WTC11 (cell line): ENCODE measurements around the gene HEATR5A. TPM values are rescaled to one million over a fixed set of nuclear protein-coding genes. Genes with fewer than 3 reads are reported as not detected.

Experiments used
- ATAC-seq: fragments of 200-7000 bp; cut with Tn5 transposase; 2 replicates; pipeline ENCODE4 v1.10.0; 2021; ENCODE audit warnings: mild to moderate bottlenecking, moderate library complexity
- CTCF ChIA-PET: fragments of 300-600 bp; sonication (Branson Sonifier 250); formaldehyde crosslinking; loops from one replicate; lab custom pipeline; 2021; ENCODE audit warnings: antibody characterized with exemption; lab: Charles Lee
- POLR2A ChIA-PET: fragments of 350-600 bp; sonication (Branson Sonifier 250); formaldehyde crosslinking; loops from one replicate; lab custom pipeline; 2021; ENCODE audit warnings: antibody characterized with exemption; lab: Charles Lee
- DNase-seq: peaks from one replicate; pipeline ENCODE4 v3.0.0; 2021; ENCODE audit warnings: low spot score
- H3K27ac Mint-ChIP-seq: 2 replicates; pipeline ENCODE4 v1.8.0; 2021; ENCODE audit warnings: mixed read lengths
- H3K27me3 Mint-ChIP-seq: 2 replicates; pipeline ENCODE4 v1.8.0; 2021; ENCODE audit warnings: low read depth, mild to moderate bottlenecking, moderate library complexity, mixed read lengths
- H3K36me3 Mint-ChIP-seq: 2 replicates; pipeline ENCODE4 v1.8.0; 2021; ENCODE audit warnings: mixed read lengths
- H3K4me1 Mint-ChIP-seq: 2 replicates; pipeline ENCODE4 v1.8.0; 2022; ENCODE audit warnings: mixed read lengths
- H3K4me3 Mint-ChIP-seq: 2 replicates; pipeline ENCODE4 v1.8.0; 2021; ENCODE audit warnings: mild to moderate bottlenecking, moderate library complexity, mixed read lengths
- H3K9me3 Mint-ChIP-seq: 2 replicates; pipeline ENCODE4 v1.8.0; 2021; ENCODE audit warnings: mixed read lengths
- ATF2 ChIP-seq: sonication (generic); formaldehyde crosslinking; IDR thresholded peaks from 2 replicates; pipeline ENCODE4 v1.8.1; 2022; ENCODE audit warnings: low read depth, missing genetic modification reagents, borderline replicate concordance
- CBFB ChIP-seq: sonication (generic); formaldehyde crosslinking; IDR thresholded peaks from 2 replicates; pipeline ENCODE4 v1.8.1; 2022; ENCODE audit warnings: mild to moderate bottlenecking, low read depth, missing genetic modification reagents
- CREM ChIP-seq: sonication (generic); formaldehyde crosslinking; IDR thresholded peaks from 2 replicates; pipeline ENCODE4 v1.8.1; 2022; ENCODE audit warnings: mild to moderate bottlenecking, missing genetic modification reagents, moderate library complexity
- FOXK1 ChIP-seq: sonication (generic); formaldehyde crosslinking; IDR thresholded peaks from 2 replicates; pipeline ENCODE4 v1.8.0; 2022; ENCODE audit warnings: mild to moderate bottlenecking, moderate library complexity, missing genetic modification reagents
- GABPB1 ChIP-seq: sonication (generic); formaldehyde crosslinking; IDR thresholded peaks from 2 replicates; pipeline ENCODE4 v1.8.1; 2023; ENCODE audit warnings: mild to moderate bottlenecking, missing genetic modification reagents
- HMGA2 ChIP-seq: fragments of 250-450 bp; sonication (Bioruptor Pico); IDR thresholded peaks from 2 replicates; pipeline ENCODE4 v1.4.0; 2021; ENCODE audit warnings: mild to moderate bottlenecking, moderate library complexity
- IRF2 ChIP-seq: sonication (generic); formaldehyde crosslinking; IDR thresholded peaks from 2 replicates; pipeline ENCODE4 v1.8.0; 2022; ENCODE audit warnings: low read depth, missing genetic modification reagents, borderline replicate concordance
- JUN ChIP-seq: sonication (generic); formaldehyde crosslinking; IDR thresholded peaks from 2 replicates; pipeline ENCODE4 v1.8.0; 2023; ENCODE audit warnings: mild to moderate bottlenecking, missing genetic modification reagents
- MAX ChIP-seq: sonication (generic); formaldehyde crosslinking; IDR thresholded peaks from 2 replicates; pipeline ENCODE4 v1.8.0; 2022; ENCODE audit warnings: mild to moderate bottlenecking, missing genetic modification reagents
- NFYB ChIP-seq: sonication (generic); formaldehyde crosslinking; conservative IDR thresholded peaks from 2 replicates; pipeline ENCODE4 v1.8.0; 2022; ENCODE audit warnings: low read depth, missing genetic modification reagents
- NR1H2 ChIP-seq: sonication (generic); formaldehyde crosslinking; IDR thresholded peaks from 2 replicates; pipeline ENCODE4 v1.9.0; 2021; ENCODE audit warnings: mild to moderate bottlenecking, moderate library complexity, missing genetic modification reagents
- RORB ChIP-seq: fragments of 250-450 bp; sonication (Bioruptor Pico); IDR thresholded peaks from 2 replicates; pipeline ENCODE4 v1.9.0; 2021; ENCODE audit warnings: mild to moderate bottlenecking
- TCF7 ChIP-seq: sonication (generic); formaldehyde crosslinking; IDR thresholded peaks from 2 replicates; pipeline ENCODE4 v1.8.0; 2022; ENCODE audit warnings: mild to moderate bottlenecking, low read depth, missing genetic modification reagents, moderate library complexity
- TEAD4 ChIP-seq: sonication (generic); formaldehyde crosslinking; IDR thresholded peaks from 2 replicates; pipeline ENCODE4 v1.8.0; 2022; ENCODE audit warnings: mild to moderate bottlenecking, missing genetic modification reagents
- ZBTB21 ChIP-seq: sonication (generic); formaldehyde crosslinking; IDR thresholded peaks from 2 replicates; pipeline ENCODE4 v1.8.1; 2023; ENCODE audit warnings: mild to moderate bottlenecking, missing genetic modification reagents, borderline replicate concordance
- ZNF263 ChIP-seq: sonication (generic); formaldehyde crosslinking; IDR thresholded peaks from 2 replicates; pipeline ENCODE4 v1.8.1; 2022; ENCODE audit warnings: low read depth, mild to moderate bottlenecking, moderate library complexity, missing genetic modification reagents
- ZSCAN18 ChIP-seq: fragments of 250-450 bp; sonication (Bioruptor Pico); IDR thresholded peaks from 2 replicates; pipeline ENCODE4 v2.1.2; 2022; ENCODE audit warnings: mild to moderate bottlenecking, moderate library complexity
- total RNA-seq: library from RNA; stranded (reverse); gene quantifications from 3 replicates; pipeline ENCODE4 v1.2.3, GENCODE V29; 2021
- TF ChIP-seq, protein P1 (sequence below): fragments of 250-450 bp; sonication (Bioruptor Pico); conservative IDR thresholded peaks from 2 replicates; pipeline ENCODE4 v1.9.0; 2021; ENCODE audit warnings: mild to moderate bottlenecking
- TF ChIP-seq, protein P2 (sequence below): fragments of 250-450 bp; sonication (Bioruptor Pico); IDR thresholded peaks from 2 replicates; pipeline ENCODE4 v1.9.0; 2021; ENCODE audit warnings: mild to moderate bottlenecking

HEATR5A gene
- total RNA-seq, 1 experiment from 2014 or later, result 36.2 TPM

GRCh38 chr14:31300883-31301282, 119.5 kb downstream of the HEATR5A start (continued):
- TF ChIP-seq ATF2 (CRISPR knock-in tag), result no peak
- TF ChIP-seq ZBTB21 (CRISPR knock-in tag), result no peak
- TF ChIP-seq JUN (CRISPR knock-in tag), result no peak
- no peak for TF ChIP-seq HMGA2 (CRISPR knock-in tag)
- TF ChIP-seq TEAD4 (CRISPR knock-in tag), result no peak

GRCh38 chr14:31300296-31300695, 120.1 kb downstream of the HEATR5A start:
- Mint-ChIP-seq H3K4me3 (no peak overlapping the region), H3K27me3 (no peaks in the 10 kb centered on the region), H3K4me1 (peaks cover 11% of the 10 kb centered on the region), H3K27ac (no peak overlapping the region), H3K36me3 (peaks cover 19% of the 10 kb centered on the region), H3K9me3 (no peaks in the 10 kb centered on the region)
- ChIA-PET CTCF (interaction anchor here (0.5 to 1.9 kb wide), 9 partner anchors 10 to 141 kb away, joined by 3 to 12 read pairs (median 3); partner anchors contain the start of gene HECTD1), POLR2A (no interaction called here)
- no peak for DNase-seq
- ATAC-seq, result peak; percentile 89
- TF ChIP-seq, protein P1, sequence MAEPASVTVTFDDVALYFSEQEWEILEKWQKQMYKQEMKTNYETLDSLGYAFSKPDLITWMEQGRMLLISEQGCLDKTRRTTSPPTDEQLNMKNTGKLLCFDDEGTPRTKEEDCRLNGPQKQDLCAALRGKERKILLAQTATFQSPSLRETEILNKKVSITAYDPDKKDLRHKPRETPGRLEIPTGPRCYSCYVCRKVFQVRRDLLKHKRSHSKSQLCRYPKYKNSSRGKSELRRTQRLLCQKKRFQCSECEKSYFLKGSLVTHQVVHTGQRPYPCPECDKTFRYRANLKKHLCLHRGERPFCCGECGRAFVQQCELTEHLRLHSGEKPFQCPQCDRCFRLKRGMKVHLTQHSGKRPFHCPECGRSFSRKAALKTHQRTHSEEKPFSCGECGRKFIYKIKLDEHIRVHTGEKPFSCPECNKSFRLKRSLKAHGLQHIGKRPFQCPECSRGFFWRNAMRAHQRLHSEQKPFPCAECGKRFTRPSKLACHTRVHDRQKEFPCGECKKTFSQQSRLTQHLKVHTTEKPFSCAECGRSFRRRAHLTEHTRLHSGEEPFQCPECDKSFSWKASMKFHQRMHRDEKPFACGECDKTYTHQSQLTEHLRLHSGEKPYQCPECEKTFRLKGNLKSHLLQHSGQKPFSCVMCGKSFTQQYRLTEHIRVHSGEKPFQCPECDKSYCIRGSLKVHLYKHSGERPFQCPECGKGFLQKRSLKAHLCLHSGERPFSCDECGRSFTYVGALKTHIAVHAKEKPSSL (CRISPR knock-in tag), result no peak
- TF ChIP-seq ZSCAN18 (CRISPR knock-in tag) (no peak), GABPB1 (CRISPR knock-in tag) (no peak), ZNF263 (CRISPR knock-in tag) (no peak), IRF2 (CRISPR knock-in tag) (no peak), MAX (CRISPR knock-in tag) (no peak), NR1H2 (no peak), RORB (CRISPR knock-in tag) (no peak), CREM (CRISPR knock-in tag) (no peak), NFYB (no peak), CBFB (no peak), TCF7 (CRISPR knock-in tag) (no peak), FOXK1 (CRISPR knock-in tag) (no peak)
- TF ChIP-seq, protein P2, sequence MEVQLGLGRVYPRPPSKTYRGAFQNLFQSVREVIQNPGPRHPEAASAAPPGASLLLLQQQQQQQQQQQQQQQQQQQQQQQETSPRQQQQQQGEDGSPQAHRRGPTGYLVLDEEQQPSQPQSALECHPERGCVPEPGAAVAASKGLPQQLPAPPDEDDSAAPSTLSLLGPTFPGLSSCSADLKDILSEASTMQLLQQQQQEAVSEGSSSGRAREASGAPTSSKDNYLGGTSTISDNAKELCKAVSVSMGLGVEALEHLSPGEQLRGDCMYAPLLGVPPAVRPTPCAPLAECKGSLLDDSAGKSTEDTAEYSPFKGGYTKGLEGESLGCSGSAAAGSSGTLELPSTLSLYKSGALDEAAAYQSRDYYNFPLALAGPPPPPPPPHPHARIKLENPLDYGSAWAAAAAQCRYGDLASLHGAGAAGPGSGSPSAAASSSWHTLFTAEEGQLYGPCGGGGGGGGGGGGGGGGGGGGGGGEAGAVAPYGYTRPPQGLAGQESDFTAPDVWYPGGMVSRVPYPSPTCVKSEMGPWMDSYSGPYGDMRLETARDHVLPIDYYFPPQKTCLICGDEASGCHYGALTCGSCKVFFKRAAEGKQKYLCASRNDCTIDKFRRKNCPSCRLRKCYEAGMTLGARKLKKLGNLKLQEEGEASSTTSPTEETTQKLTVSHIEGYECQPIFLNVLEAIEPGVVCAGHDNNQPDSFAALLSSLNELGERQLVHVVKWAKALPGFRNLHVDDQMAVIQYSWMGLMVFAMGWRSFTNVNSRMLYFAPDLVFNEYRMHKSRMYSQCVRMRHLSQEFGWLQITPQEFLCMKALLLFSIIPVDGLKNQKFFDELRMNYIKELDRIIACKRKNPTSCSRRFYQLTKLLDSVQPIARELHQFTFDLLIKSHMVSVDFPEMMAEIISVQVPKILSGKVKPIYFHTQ (CRISPR knock-in tag), result no peak
